C4-2B (cell line): ENCODE results near the gene SLC17A5.

Experiments
- CTCF ChIP-seq: fragments of 450-650 bp; conservative IDR thresholded peaks from 2 replicates; pipeline ENCODE4 v1.5.1; 2017; ENCODE audit warnings: mild to moderate bottlenecking
- ZFX ChIP-seq: fragments of 450-650 bp; IDR thresholded peaks from 2 replicates; pipeline ENCODE4 v1.6.1; 2017

GRCh38 chr6:73606428-73606827 is 47.4 kb downstream of the SLC17A5 start:
- TF ChIP-seq CTCF (no peak), ZFX (no peak)
